Lower lobe of right lung (tissue), 2 donors: ENCODE measurements around the gene ABCC1. TPM values are rescaled to one million over a fixed set of nuclear protein-coding genes. Genes with fewer than 3 reads are reported as not detected.

Source experiments
- ATAC-seq, 2 donors: fragments of 200-7000 bp; cut with Tn5 transposase; one replicate each; pipeline ENCODE4 v1.9.1; 2020 to 2022; ENCODE audit warnings: mild to moderate bottlenecking in 2 of 2, moderate library complexity in 2 of 2
- DNase-seq: peaks from one replicate; pipeline ENCODE4 v3.0.0-alpha.2; 2020
- H3K27ac ChIP-seq: fragments of 200-600 bp; one replicate; pipeline ENCODE4 v1.8.0; 2022
- H3K27me3 ChIP-seq: fragments of 200-600 bp; one replicate; pipeline ENCODE4 v1.8.0; 2022; ENCODE audit warnings: low read depth
- H3K36me3 ChIP-seq: fragments of 200-600 bp; one replicate; pipeline ENCODE4 v1.8.0; 2022; ENCODE audit warnings: mild to moderate bottlenecking
- H3K4me1 ChIP-seq: fragments of 200-600 bp; one replicate; pipeline ENCODE4 v1.8.0; 2022
- H3K4me3 ChIP-seq: fragments of 200-600 bp; one replicate; pipeline ENCODE4 v1.8.0; 2022; ENCODE audit warnings: mild to moderate bottlenecking
- H3K9me3 ChIP-seq: fragments of 200-600 bp; one replicate; pipeline ENCODE4 v1.8.0; 2022
- intact Hi-C: fragments of 100-400 bp; cut with DNase I; formaldehyde crosslinking; loops from one replicate; pipeline ENCODE4 v1.11.0; 2022
- total RNA-seq: library from RNA; stranded (reverse); fragmentation: NEBNext Ultra II Directional; extraction: Animal tissue kit (Norgen Biotek cat#: 25700); gene quantifications from one replicate; pipeline ENCODE4 v1.2.1, GENCODE V29; 2021
- TF ChIP-seq, protein P1 (sequence below): fragments of 200-600 bp; IDR thresholded peaks from one replicate; pipeline ENCODE4 v1.8.0; 2022; ENCODE audit warnings: antibody characterized with exemption, mild to moderate bottlenecking
- donor health status: DM: no; HTN: yes; CAD: no; lungs with severe emphysema.

Gene ABCC1
- total RNA-seq, 1 donor from 2014 or later, result 47.5 TPM

DNA sequence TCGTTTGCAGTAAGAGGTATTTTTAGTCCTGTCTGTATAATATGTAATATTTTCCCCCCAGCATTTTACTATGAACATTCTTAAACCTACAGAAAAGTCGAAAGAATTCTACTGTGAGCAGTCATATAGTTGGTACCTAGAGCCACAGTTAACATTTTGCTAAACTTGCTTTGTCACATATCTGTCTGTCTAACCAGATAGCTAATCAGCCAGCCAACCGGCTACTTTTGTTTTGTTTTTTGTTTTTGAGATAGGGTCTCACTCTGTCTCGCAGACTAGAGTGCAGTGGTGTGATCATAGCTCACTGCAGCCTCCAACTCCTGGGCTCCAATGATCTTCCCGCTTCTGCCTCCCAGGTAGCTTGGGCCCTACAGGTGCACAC is 73.3 kb downstream of the ABCC1 start:
- TF ChIP-seq, protein P1, sequence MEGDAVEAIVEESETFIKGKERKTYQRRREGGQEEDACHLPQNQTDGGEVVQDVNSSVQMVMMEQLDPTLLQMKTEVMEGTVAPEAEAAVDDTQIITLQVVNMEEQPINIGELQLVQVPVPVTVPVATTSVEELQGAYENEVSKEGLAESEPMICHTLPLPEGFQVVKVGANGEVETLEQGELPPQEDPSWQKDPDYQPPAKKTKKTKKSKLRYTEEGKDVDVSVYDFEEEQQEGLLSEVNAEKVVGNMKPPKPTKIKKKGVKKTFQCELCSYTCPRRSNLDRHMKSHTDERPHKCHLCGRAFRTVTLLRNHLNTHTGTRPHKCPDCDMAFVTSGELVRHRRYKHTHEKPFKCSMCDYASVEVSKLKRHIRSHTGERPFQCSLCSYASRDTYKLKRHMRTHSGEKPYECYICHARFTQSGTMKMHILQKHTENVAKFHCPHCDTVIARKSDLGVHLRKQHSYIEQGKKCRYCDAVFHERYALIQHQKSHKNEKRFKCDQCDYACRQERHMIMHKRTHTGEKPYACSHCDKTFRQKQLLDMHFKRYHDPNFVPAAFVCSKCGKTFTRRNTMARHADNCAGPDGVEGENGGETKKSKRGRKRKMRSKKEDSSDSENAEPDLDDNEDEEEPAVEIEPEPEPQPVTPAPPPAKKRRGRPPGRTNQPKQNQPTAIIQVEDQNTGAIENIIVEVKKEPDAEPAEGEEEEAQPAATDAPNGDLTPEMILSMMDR, result no peak
- Histone ChIP-seq H3K4me1 (peaks cover 39% of the 10 kb centered on the region), H3K4me3 (no peak overlapping the region), H3K9me3 (no peaks in the 10 kb centered on the region), H3K36me3 (peaks cover 22% of the 10 kb centered on the region), H3K27me3 (no peaks in the 10 kb centered on the region), H3K27ac (peak overlapping the region; percentile 47)
- no peak for DNase-seq
- ATAC-seq, result no peak
- intact Hi-C loops, result no loop called here

DNA sequence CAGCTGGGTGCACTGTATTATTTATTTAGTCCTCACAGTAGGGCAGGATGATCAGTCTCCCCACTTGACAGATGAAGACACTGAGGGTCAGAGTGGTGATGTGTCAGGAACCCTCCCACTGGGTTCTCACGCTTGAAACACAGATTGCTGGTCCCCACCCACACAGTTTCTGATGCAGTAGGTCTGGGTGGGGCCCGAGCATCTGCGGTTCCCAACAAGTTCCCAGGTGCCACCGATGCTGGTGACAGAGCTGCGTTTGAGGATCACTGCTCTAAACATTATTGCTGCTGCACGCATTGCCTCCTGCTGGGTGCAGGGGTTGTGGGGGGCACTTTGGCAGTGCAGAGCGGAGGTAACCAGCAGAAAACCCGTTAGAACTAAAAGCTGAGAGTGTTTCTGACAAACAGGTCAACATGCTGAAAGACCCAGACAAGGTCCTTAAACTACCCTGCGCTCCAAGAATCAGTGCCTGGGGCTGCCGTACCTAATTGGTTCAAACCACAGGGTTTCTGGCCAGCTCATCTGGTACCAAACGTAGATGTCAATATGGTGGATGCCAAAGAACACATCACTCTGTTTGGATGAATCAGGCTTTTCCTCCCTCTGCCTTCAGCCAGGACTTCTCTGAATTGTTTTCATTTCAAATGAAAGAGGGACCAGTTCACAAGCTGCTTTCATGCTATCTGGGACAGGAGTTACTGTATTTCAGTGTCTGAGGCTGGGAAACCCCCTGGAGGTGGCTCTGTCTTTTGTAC is 76.0 kb downstream of the ABCC1 start:
- DNase-seq (no peak), ATAC-seq (no peak)
- no peak overlapping the region for H3K4me3 ChIP-seq
- peaks cover 65% of the 10 kb centered on the region for H3K4me1 ChIP-seq
- H3K36me3 ChIP-seq, result no peaks in the 10 kb centered on the region
- H3K27me3 ChIP-seq, result no peaks in the 10 kb centered on the region
- TF ChIP-seq, protein P1, result no peak
- no peaks in the 10 kb centered on the region for H3K9me3 ChIP-seq
- intact Hi-C loops, result no loop called here
- no peak overlapping the region for H3K27ac ChIP-seq

DNA sequence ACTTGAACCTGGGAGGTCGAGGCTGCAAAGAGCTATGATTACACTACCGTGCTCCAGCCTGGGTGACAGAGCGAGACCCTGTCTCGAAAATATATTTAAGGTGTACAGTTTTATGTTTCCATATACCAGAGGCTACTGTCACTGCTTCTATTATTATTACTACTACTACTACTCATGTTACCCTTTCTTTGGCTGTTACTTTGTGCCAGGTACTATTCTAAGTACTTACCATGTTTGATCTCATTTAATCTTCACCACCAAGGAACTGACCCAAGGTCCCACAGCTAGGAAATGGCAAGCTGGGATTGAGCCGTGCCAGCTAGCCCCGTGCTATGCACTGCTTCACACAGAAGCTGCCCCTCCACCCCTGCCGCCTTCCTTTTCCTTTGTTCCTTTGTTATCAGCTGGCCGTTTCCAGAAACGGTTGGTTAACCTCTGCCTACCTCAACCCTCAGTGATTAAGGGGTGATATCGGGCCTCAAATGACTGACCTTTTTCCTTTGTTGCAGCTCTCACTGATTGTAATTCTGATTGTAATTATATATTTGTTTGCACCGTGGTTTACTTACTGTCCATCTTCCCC is 78.4 kb downstream of the ABCC1 start:
- H3K4me1 ChIP-seq, result peaks cover 56% of the 10 kb centered on the region
- H3K27me3 ChIP-seq, result no peaks in the 10 kb centered on the region
- no peak overlapping the region for H3K4me3 ChIP-seq
- H3K27ac ChIP-seq, result no peak overlapping the region
- ATAC-seq (no peak), DNase-seq (no peak)
- intact Hi-C loops, result no loop called here
- H3K36me3 ChIP-seq, result peaks cover 5% of the 10 kb centered on the region
- no peaks in the 10 kb centered on the region for H3K9me3 ChIP-seq
- TF ChIP-seq, protein P1, result no peak

DNA sequence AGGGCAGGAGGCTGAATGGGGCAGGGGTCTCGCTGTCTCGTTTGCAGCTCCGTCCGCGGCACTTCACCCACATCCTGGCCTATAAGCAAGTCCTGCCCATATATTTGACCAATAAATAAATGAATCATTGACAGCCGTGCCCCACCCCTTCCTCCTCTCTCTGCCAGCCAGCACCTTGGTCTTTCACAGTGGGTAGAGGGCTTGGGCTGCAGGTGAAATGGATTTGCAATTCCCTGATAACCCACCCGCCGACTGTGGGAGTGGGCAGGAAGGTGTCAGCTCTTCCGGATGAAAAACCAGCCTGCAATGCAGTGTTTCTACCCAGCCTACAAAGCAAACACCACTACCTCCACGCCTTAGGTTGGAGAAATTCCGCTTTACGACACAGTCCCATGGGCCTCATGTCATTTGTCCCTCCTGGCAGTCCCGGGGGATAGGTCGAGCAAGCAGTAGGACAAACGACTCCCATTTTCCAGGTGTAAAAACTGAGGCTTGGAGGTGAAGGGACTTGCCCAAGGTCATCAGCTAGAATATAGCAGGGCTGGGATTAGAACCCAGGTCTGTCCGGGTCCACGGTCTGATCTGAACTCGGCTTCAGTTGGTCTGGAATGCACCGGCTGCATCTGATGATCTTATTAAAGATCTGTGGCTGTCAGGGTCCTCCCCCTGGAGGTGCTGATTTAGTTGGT is 79.0 kb downstream of the ABCC1 start:
- no peaks in the 10 kb centered on the region for H3K27me3 ChIP-seq
- peak overlapping the region; percentile 67 for H3K27ac ChIP-seq
- DNase-seq (no peak), ATAC-seq (no peak)
- peaks cover 54% of the 10 kb centered on the region for H3K4me1 ChIP-seq
- no peaks in the 10 kb centered on the region for H3K9me3 ChIP-seq
- no peak overlapping the region for H3K4me3 ChIP-seq
- TF ChIP-seq, protein P1, result no peak
- H3K36me3 ChIP-seq, result peaks cover 5% of the 10 kb centered on the region
- intact Hi-C loops, result no loop called here

DNA sequence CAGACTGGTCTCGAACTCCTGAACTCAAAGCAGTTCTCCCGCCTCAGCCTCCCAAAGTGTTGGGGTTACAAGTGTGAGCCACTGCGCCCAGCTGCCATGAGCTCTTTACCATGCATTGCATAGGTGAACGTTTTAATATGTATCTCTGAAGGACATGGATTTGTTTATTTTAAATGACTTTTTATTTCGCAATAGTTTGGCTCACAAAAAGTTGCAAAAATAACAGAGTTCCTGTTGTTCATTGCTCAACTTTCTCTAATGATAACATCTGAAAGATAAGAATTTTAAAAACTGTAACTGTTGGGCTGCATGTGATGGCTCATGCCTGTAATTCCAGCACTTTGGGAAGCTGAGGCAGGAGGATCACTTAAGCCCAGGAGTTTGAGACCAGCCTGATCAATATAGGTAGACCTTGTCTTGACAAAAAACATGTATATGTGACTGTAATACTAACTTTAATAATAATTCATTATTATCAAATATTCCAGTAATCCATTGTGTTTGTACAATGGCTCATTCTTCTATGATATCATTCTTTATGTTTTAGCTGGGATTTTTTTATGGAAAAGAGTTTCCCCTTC is 80.1 kb downstream of the ABCC1 start:
- Histone ChIP-seq H3K36me3 (peaks cover 5% of the 10 kb centered on the region), H3K9me3 (no peaks in the 10 kb centered on the region), H3K4me1 (peaks cover 54% of the 10 kb centered on the region), H3K27me3 (no peaks in the 10 kb centered on the region), H3K4me3 (no peak overlapping the region), H3K27ac (peak overlapping the region; percentile 67)
- intact Hi-C loops, result no loop called here
- DNase-seq (no peak), ATAC-seq (no peak)
- TF ChIP-seq, protein P1, result no peak
